Measurements from ENCODE around the gene CARD10.

CARD10 gene

DNA sequence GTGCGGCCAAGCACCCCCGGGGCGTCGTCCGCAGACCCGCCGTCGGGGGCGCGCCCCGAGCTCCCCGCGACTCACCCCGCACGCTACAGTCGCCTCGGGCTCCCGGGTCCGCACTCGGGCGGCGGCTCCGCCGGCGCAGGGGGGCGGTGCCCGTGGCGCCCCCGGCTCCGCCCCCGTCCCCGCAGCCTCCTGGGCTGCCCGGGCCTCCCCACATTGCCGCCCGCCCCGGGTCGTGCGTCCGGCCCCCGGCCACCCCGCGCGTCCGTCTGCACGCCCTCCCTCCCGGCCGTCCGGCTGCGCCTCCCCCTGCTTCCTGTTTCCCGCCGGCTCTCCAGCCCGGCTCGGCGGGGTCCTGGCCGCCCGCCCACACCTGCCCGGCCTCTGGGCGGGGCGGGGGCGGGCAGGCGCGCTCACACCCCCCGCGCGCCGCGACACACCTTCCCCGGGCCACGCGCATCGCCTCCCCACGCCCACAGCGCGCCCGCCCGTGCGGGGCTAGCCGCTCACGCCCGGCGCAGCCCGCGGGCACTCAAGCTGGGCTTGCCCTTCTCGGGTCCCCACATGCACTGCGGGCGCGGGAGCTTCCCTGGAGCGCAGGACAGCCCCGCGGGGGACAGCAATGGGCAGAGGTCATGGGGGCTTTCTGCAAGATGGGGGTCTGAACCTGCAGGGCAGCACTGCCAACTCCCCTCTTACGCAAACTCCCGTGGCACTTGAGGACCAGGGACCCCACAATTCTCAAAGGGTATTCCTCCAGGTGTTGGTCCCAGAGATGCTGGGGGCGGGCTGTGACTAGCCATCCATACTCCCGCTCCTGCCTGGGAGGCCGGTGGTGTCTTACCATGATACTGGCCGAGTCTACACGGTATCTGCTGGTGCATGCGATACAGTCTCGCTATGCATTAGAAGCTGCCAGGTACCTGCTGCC, at the start of gene CARD10:
Gene CARD10 (minus strand): TSS at position 148 of the 928 bp plus-strand sequence. CDS start 215 bp downstream, outside the sequence.
- in situ Hi-C loops (cut with MboI; ENCODE audit: low sequenced_read_pairs): no loop called here

GRCh38 chr22:37568448-37569008, 49.3 kb upstream of the CARD10 start:
- in situ Hi-C loops (cut with MboI; ENCODE audit: low sequenced_read_pairs): no loop called here

- in situ Hi-C loops (cut with MboI; ENCODE audit: low sequenced_read_pairs): no loop called here
Observed at GRCh38 chr22:37568012-37568411, 48.8 kb upstream of the CARD10 start.

- in situ Hi-C loops (cut with MboI; ENCODE audit: low sequenced_read_pairs): no loop called here
Observed at GRCh38 chr22:37566903-37567798, 47.9 kb upstream of the CARD10 start.

GRCh38 chr22:37566329-37566837, 47.2 kb upstream of the CARD10 start:
- in situ Hi-C loops (cut with MboI; ENCODE audit: low sequenced_read_pairs): no loop called here

DNA sequence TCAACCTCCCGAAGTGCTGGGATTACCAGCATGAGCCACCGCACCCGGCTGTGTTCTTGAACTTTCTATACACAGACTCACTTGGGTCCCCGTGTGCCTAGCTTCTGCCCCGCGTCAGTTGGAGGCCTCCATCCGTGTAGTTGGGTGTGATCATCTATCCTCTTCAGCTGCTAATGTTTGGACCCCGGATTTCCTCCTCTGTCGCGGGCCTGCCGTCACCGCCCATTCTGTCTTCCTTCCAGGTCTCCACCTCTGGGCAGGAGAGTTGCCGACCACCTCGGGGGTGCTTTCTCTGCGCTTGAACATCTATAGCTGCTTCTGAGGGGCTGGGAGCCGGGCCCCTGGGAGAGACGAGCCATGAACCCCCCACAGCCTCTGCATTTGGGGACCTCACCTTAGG, 46.6 kb upstream of the CARD10 start:
- in situ Hi-C loops (cut with MboI; ENCODE audit: low sequenced_read_pairs): no loop called here

DNA sequence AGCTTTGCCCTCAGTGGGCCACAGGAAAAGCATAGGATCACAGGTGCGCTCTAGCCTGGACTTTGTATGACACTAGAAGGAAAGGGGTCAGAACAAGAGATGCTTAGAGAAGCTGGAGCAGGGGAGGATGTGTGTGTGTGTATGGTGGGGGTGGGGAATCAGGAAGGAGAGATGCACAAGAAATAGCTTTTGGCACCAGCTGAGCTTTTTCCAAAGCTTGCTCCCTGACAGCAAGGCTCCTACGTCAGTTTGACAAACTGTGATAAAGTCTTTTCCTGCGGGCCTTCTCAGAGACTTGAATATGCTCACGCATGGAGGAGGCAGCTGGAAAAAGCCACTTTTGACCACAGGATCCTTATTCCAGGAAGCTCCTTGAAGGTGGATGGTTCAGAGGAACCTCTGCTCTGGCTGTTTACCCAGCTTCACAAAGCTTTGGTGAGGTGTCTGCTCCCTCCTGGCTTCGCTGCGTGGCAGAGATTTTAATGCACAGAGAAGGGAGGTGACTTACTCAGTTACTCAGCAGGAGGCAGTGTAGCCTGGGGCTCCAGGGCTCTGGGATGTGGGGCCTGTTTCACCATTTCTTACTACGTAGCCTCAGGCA, 45.0 kb upstream of the CARD10 start:
- in situ Hi-C loops (cut with MboI; ENCODE audit: low sequenced_read_pairs): no loop called here

DNA sequence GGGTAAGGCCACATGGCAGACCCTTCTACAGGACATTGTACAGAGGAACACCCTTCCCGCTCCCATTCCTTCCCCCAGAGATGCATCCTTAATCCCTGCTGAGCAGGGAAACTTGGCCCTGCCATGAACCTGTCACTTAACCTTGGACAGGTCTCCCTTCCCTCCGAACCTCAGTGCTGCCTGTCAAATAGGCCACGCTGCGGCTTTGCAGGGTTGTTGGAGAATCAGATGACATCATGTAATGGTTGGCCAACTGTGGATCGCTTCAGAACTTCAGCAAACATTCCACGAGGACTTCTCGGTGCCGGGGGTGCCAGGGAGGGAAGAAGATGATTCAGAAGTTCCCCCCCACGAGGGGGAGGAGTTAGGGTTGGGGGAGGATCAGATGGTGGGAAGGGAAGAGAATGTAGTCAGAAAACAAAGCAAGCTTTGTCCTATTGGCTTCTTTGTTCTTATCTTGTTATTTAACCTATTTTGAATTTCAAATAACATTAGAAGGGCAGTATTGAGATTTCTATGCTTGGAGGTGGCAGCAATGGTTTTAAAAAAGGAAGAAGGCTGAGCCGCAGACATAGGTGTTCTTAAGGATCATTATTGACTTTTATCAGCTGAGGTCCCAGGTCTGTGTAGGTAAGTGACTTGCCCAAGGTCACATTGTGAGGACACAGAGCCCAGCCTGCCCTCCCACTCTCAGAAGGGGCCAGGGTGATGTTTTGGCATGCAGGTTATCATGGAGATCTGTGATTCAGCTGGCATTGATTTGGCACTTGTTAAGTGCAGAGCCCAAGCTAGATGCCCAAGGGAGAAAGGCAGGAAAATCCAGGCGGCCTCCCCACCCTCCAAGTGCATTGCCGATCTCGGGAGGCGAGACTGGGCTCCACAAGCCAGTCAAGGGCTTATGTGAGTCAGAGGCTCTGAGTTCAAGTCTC, 44.2 kb upstream of the CARD10 start:
- in situ Hi-C loops (cut with MboI; ENCODE audit: low sequenced_read_pairs): no loop called here

DNA sequence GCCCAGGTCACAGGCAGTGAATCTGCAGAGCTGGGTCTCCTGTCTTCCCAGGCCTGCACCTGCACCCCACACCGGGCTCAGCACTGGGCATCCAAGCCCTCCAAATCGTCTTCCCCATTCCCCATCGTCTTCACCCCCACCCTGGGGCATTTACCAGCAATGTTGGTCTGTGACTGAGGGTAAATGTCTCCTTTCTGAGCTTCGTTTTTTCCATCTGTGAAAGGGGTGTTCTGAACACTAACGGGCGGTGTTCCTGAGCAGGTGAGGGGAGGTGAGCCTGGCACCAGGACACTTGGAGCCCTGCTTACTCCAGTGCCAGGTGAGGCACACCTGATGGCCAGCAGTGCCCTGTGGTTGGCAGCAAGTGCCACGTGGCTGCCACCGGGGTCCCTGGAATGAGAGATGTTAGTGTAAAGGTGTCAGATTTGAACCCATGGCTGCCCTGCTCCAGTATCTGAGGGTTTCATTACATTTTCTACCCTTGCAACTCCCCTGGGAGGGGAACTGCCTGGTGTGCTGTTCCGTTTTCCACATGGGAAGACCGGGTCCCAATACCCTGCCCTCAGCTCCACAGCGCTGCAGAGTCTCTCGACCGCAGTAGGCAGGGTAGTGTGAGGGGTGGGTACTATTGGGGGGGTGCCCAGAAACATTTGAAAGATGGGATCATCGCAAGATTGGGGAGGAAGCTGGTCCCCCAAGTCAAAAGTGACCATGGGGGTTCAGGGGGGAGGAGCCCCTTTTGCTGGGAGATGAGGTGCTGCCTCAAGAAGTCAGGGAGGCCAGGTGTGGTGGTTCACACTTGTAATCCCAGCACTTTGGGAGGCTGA, 43.0 kb upstream of the CARD10 start:
- in situ Hi-C loops (cut with MboI; ENCODE audit: low sequenced_read_pairs): no loop called here

- in situ Hi-C loops (cut with MboI; ENCODE audit: low sequenced_read_pairs): no loop called here
Observed at GRCh38 chr22:37561212-37562048, 42.2 kb upstream of the CARD10 start.

GRCh38 chr22:37560608-37561211, 41.5 kb upstream of the CARD10 start:
- in situ Hi-C loops (cut with MboI; ENCODE audit: low sequenced_read_pairs): no loop called here

DNA sequence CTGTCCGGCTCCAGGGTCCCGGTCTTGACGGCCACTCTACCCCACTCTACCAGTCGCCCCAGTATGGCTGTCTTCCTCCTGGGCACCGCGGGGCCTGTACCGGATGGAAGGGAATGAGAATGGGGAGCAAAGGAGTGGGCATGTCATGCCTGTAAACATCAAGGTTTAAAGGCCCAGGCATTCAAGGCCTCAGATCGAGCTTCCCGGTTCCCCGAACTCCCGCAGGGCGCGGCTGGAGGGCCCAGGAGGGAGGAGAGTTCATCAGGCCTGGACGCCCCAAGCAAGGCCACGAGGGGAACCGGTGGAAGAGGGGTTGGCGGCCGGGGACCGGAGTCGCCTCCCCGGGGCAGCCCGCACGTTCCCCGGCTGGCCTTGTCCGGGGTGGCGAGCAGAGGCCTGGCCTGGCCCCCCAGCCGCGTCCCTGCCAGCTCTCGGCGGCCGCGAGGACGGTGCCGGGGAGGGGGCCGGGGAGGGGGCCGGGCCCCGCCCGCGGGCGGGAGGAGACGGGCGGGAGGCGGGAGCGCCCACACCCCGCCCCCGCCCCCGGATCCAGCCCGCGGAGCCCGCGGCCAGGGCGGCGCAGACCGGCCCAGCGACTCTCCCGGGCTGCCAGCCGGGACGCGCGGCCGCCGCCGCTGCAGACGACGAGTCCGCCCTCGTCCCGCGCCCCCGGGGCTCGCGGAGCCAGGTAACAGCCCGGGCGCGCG, 40.8 kb upstream of the CARD10 start, which contains the start of gene CDC42EP1:
Gene CDC42EP1 (plus strand): TSS at position 580 of the 707 bp plus-strand sequence. CDS start 5,870 bp downstream, outside the sequence.
- in situ Hi-C loops (cut with MboI; ENCODE audit: low sequenced_read_pairs): no loop called here

DNA sequence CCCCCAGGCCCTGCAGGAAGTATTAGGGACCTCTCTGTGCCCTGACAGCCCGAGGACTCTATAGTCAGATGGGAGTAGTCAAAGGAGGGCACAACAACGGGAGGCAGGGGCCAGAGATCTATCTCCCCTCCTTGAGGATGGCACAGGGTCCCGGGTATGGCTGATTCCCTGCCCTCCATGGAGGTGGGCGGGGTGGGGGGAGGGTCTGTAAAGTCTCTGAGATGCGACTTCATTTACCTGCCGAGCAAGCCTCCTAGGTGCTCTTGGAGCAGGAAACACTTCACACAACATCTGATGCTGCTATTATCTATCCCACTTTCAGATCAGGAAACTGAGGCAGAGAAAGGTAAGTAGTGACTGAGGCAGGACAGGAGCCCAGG, 40.3 kb upstream of the CARD10 start:
- in situ Hi-C loops (cut with MboI; ENCODE audit: low sequenced_read_pairs): no loop called here

- in situ Hi-C loops (cut with MboI; ENCODE audit: low sequenced_read_pairs): no loop called here
Observed at GRCh38 chr22:37558815-37559214, 39.6 kb upstream of the CARD10 start.

- in situ Hi-C loops (cut with MboI; ENCODE audit: low sequenced_read_pairs): no loop called here
Observed at GRCh38 chr22:37557321-37558001, 38.2 kb upstream of the CARD10 start.

- in situ Hi-C loops (cut with MboI; ENCODE audit: low sequenced_read_pairs): no loop called here
Observed at GRCh38 chr22:37556710-37557109, 37.5 kb upstream of the CARD10 start.
